GM03348 (cell line): ENCODE results near the gene CT47A7.
"Not testable (repeated sequence)": the region's sequence is repeated elsewhere in the genome, so short reads cannot be mapped to it uniquely, and the experiment has no call there.

ENCODE experiments used
- DNase-seq: peaks from one replicate; pipeline ENCODE4 v3.0.0; 2012; ENCODE audit warnings: low spot score

The CT47A7 gene

DNA sequence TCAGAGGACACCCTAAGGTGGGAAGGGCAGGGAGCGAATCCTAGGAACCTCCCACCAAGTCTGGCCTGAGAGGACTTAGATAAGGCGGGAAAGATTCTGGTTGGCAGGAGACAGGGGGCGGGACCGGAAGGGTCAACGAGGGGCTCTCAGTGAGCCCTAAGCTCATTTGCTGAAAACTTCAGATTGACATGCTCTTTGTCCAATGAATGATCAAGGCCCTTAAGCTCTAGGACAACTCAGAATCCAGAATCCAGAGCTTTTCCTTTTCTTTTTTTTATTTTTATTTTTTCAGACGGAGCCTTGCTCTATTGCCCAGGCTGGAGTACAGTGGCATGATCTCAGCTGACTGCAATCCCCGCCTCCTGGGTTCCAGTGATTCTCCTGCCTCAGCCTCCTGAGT is at the start of gene CT47A7:
Gene CT47A7 (minus strand): TSS at position 101 of the 400 bp plus-strand sequence. CDS start 255 bp downstream, outside the sequence.
- not testable (repeated sequence) for DNase-seq

DNA sequence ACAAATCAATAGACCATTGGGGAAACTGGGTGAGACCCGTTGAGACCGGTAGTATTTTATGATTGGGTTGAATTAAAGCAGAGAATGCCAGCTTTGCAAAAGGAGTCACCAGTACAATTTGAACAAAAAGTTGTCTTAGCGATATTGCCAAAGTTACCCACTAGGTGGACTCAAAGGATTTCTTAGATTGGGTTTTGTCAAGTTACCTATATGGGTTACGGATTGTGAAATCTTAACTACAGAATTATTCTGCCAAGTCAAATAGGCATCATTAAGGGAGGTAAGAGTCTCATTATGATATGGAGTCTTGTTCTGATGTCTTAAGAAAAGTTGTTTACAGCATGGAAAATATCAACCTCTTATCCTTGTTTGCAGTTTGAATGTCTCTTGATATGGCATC is 44.2 kb upstream of the CT47A7 start:
- no peak for DNase-seq

DNA sequence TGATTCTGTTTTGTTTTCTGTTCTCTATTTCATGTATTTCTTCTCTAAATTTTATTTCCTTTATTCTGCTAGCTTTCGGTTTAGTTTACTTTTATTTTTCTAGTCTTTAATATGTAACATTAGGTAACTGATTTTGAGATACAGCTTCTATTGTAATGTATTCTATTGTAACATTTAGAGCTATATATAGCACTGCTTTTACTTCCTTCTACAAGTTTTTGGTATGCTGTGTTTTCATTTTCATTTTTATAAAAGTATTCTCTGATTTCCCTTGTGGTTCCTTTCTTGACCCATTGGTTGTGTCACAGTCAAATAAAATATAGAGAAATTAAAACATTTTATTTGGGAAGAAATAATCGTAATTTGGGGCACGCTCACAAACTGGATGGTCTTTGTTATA is 43.0 kb upstream of the CT47A7 start:
- no peak for DNase-seq

- DNase-seq: not testable (repeated sequence)
These were observed 29.3 kb upstream of the CT47A7 start, which contains the start of gene CT47A1 for GRCh38 chrX:120985660-120986059. Gene CT47A1 (minus strand): TSS chrX:120985760. CDS start chrX:120985529, 231 bp downstream.
